ENCODE data around the gene ZNF207.
"Not testable (repeated sequence)": the region's sequence is repeated elsewhere in the genome, so short reads cannot be mapped to it uniquely, and the experiment has no call there.

The ZNF207 gene

DNA sequence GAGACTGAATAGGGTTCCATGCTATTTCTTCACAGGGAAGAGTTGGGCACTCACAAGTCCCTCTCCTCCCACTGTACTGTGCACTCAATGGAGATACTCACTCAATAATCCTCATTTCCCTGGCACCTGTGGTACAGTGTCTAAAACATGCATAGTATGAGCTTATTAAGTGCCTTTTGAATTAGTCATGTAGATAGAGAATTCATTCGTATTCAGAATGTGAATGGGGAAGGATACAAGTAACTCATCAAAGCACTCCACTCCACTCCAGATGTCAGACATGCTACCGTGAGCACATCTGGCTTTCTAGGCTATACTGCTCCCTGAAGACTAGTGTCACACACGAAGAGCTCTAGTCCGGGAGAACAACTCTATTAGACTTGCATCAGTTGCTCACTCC lies 14.3 kb upstream of the ZNF207 start:
- DNase-seq (ENCODE audit: low read depth), result no peak

- DNase-seq (ENCODE audit: low read depth), result no peak
Observed at GRCh38 chr17:32341141-32341856, 8.7 kb upstream of the ZNF207 start.

- peak; percentile 69 for DNase-seq (ENCODE audit: low read depth)
Observed at GRCh38 chr17:32341857-32342602, 7.9 kb upstream of the ZNF207 start, which contains the start of gene C17orf75. C17orf75 (minus strand) TSS chr17:32342173; CDS start chr17:32342139, 34 bp downstream.

DNA sequence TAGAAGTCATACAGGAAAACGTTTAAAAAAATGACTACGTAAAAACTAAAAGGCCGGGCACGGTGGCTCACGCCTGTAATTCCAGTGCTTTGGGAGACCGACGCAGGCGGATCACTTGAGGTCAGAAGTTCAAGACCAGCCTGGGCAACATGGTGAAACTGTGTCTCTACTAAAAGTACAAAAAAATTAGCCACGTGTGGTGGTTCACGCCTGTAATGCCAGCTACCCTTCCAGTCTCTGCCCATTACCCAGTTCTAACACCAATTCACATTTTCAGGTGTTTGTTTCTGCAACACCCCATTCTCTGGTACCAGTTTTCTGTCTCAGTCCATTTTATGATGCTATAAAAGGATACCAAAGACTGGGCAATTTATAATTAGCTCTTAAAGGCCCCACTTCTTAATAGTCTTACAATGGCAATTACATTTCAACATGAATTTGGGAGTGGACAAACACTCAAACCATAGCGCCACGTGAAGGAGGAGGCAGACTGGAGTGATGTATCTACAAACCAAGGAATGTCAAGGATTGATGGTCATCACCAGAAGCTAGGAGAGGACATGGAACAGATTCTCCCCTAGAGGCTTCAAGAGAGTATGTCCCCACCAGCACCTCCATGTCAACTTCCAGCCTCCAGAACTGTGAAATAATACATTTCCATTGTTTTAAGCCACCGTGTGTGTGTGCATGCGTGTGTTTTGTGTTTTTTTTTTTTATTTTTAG lies 7.2 kb upstream of the ZNF207 start:
- no peak for DNase-seq (ENCODE audit: low read depth)

GRCh38 chr17:32345951-32346600 lies 3.9 kb upstream of the ZNF207 start:
- no peak for DNase-seq (ENCODE audit: low read depth)

DNA sequence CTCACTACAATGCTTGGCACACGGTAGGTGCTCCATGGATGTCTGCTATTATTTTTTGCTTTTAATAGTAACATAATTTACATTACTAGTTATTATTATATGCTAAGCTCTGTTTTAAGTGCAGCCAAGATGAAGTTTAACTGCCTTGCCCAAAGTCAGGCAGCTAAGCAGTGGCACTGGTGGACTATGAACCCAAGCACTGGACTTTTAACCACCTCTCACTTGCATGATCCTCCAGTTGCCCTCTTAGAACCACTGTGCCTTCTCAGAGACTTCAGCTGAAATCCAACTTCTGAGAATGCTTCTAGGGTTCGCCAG lies 1.5 kb upstream of the ZNF207 start:
- DNase-seq (ENCODE audit: low read depth), result no peak

DNA sequence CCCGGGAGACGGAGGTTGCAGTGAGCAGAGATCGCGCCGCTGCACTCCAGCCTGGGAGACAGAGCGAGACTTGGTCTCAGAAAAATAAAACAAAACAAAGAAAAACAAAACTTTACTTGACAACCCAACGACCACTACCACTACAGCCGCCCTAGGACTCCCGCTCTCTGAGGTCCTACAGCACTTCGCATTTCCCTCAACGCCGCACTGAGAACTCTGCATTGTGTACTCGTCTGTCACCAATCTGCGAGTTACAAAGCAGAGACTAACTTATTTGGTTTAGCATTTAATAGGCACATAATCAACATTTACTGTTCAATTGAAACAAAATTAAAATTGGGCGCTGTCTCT lies 479 bp upstream of the ZNF207 start:
- no peak for DNase-seq (ENCODE audit: low read depth)

DNA sequence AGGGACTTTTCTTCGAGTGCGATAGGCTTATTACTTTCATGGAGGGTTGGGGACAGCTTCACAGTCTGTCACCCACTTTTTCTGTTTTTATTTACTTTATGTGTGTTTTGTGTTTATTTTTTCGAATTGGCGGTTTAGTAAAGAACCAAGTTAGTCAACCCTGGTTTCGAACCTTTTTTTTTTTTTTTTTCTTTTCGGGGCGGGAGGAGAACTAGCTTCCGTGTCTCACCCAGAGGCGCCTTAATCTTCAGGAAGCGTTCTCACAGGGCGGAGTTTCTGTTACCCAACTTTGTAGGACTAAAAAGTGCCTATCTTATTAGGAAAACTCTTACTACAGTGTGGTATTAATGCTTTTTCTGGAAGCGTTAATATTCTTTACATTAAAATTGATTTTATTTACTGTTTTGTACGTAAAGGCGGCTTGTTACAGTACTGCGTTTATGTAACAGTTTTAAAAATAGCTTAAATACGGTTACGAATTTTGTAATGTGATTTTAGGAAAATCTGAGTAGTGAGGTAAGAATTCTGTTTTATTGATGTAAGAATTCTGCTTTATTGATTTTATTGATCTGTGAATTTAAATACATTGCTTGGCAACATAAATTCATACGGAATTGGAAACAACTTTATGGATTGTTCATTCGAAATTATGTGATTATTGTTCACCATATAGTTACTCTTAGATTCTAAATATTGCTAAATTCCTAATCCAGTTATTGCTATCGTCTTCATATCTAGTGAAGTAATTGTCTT lies 885 bp downstream of the ZNF207 start:
- DNase-seq (ENCODE audit: low read depth), result no peak

DNA sequence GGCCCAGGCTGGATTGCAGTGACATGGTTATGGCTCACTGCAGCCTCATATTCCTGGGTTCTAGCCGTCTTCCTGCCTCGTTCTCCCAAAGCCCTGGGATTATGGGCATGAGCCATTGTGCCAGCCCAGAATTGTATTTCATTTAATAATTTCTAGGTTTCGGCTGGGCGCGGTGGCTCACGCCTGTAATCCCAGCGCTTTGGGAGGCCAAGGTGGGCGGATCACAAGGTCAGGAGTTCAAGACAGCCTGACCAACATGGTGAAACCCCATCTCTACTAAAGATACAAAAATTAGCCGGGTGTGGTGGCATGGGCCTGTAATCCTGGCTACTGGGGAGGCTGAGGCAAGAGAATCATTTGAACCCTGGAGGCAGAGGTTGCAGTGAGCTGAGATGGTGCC lies 2.8 kb downstream of the ZNF207 start:
- DNase-seq (ENCODE audit: low read depth), result not testable (repeated sequence)

GRCh38 chr17:32355649-32356377 lies 5.9 kb downstream of the ZNF207 start:
- DNase-seq (ENCODE audit: low read depth), result no peak

- no peak for DNase-seq (ENCODE audit: low read depth)
Observed at GRCh38 chr17:32356378-32356743, 6.4 kb downstream of the ZNF207 start.

GRCh38 chr17:32356750-32357149 lies 6.8 kb downstream of the ZNF207 start:
- DNase-seq (ENCODE audit: low read depth), result no peak

DNA sequence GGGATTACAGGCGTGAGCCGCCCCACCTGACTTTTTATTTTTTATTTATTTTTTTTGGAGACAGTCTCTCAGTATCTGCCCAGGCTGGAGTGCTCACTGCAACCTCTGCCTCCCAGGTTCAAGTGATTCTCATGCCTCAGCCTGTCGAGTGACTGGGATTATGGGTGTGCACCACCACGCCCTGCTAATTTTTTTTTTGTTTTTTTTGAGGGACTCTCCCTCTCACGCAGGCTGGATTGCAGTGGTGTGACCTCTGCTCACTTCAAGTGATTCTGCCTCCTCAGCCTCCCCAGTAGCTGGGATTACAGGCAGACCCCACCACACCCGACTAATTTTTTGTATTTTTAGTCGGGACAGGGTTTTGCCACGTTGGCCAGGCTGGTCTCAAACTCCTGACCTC lies 7.7 kb downstream of the ZNF207 start:
- no peak for DNase-seq (ENCODE audit: low read depth)

DNA sequence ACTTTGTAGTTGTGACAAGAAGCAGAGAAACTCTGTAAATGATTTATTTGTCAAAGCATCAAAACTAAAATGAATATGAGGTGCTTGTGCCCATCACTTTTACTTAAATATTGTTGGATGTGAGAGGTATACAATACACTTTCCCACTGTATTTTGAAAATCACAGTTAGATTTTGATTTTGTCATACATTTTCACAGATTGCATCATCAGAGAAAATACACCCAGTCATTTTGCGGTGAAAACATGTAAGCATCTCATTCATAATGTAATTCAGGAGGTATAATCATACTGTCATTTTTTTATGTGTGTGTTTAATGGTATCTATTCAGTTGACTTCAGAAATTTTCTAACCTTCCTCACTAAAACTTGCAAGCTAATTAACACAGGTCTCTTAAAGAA lies 11.3 kb downstream of the ZNF207 start:
- DNase-seq (ENCODE audit: low read depth), result no peak

DNA sequence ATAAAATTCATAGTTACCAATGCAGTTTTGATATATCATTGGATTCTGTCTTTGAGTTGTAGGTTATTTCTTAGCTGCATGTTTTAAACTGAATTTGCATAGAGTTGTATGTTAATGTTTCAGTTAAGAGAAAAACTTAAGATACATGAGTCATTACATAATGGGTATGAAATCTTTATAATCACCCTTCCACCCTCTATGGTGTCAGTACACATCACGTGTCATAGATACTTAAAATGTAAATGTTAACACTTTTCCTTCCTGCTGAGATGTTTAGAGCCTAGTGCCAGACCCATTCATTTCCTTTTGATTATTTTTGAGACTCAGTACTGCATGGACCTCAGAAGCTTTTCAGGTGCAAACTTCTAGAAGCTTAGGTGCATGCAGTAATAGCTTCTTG lies 20.5 kb downstream of the ZNF207 start:
- no peak for DNase-seq (ENCODE audit: low read depth)

GRCh38 chr17:32382526-32383223 lies 32.7 kb downstream of the ZNF207 start:
- no peak for DNase-seq (ENCODE audit: low read depth)

GRCh38 chr17:32383926-32384434 lies 34.0 kb downstream of the ZNF207 start:
- DNase-seq (ENCODE audit: low read depth), result no peak

GRCh38 chr17:32385121-32385520 lies 35.2 kb downstream of the ZNF207 start:
- no peak for DNase-seq (ENCODE audit: low read depth)

- DNase-seq (ENCODE audit: low read depth), result no peak
Observed at GRCh38 chr17:32385971-32386370, 36.0 kb downstream of the ZNF207 start.

GRCh38 chr17:32386844-32387243 lies 36.9 kb downstream of the ZNF207 start:
- no peak for DNase-seq (ENCODE audit: low read depth)
